GM12872 (cell line): ENCODE results near the gene CCDC175.

ENCODE experiments used
- CTCF ChIP-seq: IDR thresholded peaks from 3 replicates; pipeline ENCODE4 v1.5.1; 2011; ENCODE audit warnings: low read depth, mild to moderate bottlenecking, low read length, moderate library complexity; ENCODE audit not compliant: insufficient read depth

The CCDC175 gene

DNA sequence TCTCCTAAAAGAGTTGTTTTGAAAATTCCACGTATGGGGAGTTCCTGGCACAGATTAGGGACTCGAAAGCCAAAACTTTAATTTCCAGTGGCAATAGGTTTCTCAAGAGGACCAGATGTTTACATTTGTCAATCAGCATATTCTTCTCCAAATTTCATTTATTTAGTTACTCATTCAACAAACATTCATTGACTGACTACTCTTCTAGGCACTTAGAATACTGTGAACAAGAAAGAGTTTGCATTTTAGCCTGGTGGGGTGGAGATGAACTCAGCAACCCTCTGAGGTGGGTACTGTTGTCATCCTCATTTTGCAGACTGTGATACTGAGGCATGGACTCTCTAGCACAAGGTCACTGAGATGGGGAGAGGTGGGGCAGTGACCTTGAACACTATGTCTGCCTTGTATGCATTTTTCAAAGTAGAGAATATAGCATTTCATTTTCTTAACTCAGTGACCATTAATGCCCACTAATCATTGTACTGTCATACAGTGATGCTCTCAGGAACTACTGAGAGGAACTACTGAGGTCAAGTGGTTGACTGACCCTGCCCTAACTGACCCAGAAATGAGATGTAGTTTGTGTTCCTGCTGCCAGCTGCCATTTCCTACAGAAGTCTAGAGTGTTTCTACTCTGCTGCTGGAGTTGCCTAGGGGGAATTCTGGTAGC, 94.6 kb downstream of the CCDC175 start:
- no peak for TF ChIP-seq CTCF

DNA sequence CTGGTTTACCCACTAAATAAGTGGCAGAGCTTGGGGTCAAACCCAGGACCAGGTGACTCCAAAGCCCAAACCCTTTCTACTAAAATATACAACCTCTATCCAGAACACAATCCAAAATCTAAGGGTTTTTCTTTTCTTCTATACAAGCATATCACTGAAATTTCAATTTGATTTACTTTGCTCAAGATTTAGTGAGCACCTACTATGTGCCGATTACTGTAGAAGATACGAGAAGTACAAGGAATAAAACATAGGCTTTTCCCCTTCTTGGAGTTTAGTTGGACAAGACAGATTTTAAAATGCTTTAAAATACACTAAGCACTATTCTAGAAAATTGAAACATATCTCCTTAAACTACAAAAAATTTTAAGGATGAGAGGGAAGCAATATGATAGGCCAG, 95.2 kb downstream of the CCDC175 start:
- no peak for TF ChIP-seq CTCF

- TF ChIP-seq CTCF, result no peak
Observed at GRCh38 chr14:59480166-59480565, 96.4 kb downstream of the CCDC175 start.

- no peak for TF ChIP-seq CTCF
Observed at GRCh38 chr14:59478540-59478939, 98.1 kb downstream of the CCDC175 start.

GRCh38 chr14:59475709-59476108, 100.9 kb downstream of the CCDC175 start:
- no peak for TF ChIP-seq CTCF

DNA sequence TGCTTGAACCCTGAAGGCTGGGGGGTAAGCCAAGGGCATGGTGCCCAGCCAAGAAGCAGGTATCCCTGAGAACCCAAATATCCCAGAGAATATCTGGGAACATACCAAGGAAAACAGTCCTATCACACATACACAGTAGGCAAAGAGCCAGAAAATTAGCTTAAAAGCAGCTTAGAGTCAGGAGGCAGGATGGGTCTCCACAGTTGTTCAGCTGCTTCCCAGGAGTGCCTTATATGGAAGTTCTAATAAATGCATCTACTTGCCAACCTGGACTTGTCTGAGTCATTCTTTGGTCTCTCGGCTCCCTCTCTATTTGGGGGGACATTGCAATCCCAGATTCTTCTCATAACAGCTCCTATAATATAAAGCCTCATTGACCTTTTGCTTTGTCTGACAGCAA, 102.4 kb downstream of the CCDC175 start:
- TF ChIP-seq CTCF, result no peak

DNA sequence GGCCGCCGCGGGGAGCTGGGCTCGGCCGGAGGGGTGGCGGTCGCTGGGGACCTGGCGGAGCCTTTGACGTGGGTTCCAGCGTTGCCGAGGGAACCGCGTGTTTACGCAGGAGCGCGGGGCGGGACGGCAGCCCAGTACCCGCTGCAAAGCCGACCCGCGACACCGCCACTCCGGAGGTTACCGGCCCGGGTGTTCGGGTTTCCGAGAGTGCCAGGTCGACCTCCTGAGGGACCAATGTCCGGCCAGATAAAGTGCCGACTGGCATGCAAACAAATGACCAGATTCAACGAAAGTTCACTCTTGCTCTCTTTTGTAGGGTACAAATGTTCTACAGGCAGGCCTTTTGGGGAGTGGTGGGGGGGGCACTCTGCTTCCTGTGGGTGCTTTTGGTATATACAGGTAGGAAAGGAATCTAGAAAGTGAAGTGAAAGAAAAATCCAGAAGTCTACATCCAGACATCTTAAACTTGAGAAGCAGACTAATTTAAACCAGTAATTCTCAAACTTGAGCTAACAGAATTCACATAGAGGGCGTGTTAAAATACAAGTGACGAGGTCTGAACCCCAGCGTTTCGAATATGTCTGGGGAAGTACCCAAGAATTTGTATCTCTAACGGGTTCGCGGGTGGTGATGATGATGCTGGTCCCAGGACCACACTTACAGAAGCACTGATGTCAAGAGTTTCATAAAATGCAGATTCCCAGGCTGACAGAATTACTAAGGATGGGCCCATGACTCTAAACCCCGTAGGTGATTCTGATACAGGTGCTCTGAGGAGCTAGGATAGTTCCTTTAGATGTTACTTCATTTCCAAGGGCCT, 111.1 kb downstream of the CCDC175 start, which contains the start of gene GPR135:
GPR135 (minus strand) TSS at position 65 of the 820 bp plus-strand sequence. CDS start 154 bp downstream, outside the sequence.
- TF ChIP-seq CTCF, result no peak
